ENCODE results near the gene GPC1.

DNA sequence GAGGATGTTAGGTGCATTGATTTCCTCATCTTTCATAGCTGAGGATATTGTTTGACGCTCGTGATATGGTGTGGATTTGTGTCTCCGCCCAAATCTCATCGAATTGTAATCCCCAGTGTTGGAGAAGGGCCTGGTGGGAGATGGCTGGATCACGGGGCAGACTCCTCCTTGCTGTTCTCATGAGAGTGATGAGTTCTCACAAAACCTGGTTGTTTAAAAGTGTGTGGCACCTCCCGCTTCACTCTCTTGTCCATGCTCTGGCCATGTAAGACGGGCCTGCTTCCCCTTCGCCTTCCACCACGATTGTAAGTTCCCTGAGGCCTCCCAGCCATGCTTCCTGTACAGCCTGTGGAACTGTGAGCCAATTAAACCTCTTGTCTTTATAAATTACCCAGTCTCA, 28.4 kb upstream of the GPC1 start:
- TF ChIP-seq, protein P1, sequence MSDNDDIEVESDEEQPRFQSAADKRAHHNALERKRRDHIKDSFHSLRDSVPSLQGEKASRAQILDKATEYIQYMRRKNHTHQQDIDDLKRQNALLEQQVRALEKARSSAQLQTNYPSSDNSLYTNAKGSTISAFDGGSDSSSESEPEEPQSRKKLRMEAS (IDR thresholded peaks at IDR 0.05; ENCODE audit: insufficient read depth, insufficient read length), result no peak
- TF ChIP-seq, protein P2, sequence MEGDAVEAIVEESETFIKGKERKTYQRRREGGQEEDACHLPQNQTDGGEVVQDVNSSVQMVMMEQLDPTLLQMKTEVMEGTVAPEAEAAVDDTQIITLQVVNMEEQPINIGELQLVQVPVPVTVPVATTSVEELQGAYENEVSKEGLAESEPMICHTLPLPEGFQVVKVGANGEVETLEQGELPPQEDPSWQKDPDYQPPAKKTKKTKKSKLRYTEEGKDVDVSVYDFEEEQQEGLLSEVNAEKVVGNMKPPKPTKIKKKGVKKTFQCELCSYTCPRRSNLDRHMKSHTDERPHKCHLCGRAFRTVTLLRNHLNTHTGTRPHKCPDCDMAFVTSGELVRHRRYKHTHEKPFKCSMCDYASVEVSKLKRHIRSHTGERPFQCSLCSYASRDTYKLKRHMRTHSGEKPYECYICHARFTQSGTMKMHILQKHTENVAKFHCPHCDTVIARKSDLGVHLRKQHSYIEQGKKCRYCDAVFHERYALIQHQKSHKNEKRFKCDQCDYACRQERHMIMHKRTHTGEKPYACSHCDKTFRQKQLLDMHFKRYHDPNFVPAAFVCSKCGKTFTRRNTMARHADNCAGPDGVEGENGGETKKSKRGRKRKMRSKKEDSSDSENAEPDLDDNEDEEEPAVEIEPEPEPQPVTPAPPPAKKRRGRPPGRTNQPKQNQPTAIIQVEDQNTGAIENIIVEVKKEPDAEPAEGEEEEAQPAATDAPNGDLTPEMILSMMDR (IDR thresholded peaks at IDR 0.05; ENCODE audit: extremely low read depth in 1 of 2, insufficient read depth in 1 of 2, low read depth in 1 of 2, low read length in 2 of 2), result no peak
- TF ChIP-seq EZH2 (IDR thresholded peaks at IDR 0.05; ENCODE audit: borderline replicate concordance, low read depth, low read length, severe bottlenecking) (no peak), POLR2A (IDR thresholded peaks at IDR 0.05; ENCODE audit: low read depth, low read length) (no peak), GATA2 (IDR thresholded peaks at IDR 0.05; ENCODE audit: insufficient read depth, insufficient read length, low read depth, low read length) (no peak)
